Transverse colon (tissue), 3 donors: ENCODE data around the gene GPC6.

ENCODE experiments used
- CTCF ChIP-seq, 5 experiments: fragments of 200-600 bp in 3 of 5; fragments of 450-650 bp in 2 of 5; sonication (generic) in 3 of 5; IDR thresholded peaks; 1 replicate in 2 of 5; 2 replicates in 3 of 5; pipeline ENCODE4 v1.5.1; 2016 to 2017; ENCODE audit warnings: antibody characterized with exemption in 5 of 5, inconsistent platforms in 3 of 5, mild to moderate bottlenecking in 2 of 5, moderate library complexity in 1 of 5
- EP300 ChIP-seq: sonication (generic); formaldehyde crosslinking; IDR thresholded peaks from one replicate; pipeline ENCODE4 v1.6.1; 2017; ENCODE audit warnings: antibody characterized with exemption, low read depth
- POLR2A ChIP-seq: fragments of 450-650 bp; IDR thresholded peaks from one replicate; pipeline ENCODE4 v1.6.1; 2016; ENCODE audit warnings: antibody characterized with exemption, mild to moderate bottlenecking, moderate library complexity

DNA sequence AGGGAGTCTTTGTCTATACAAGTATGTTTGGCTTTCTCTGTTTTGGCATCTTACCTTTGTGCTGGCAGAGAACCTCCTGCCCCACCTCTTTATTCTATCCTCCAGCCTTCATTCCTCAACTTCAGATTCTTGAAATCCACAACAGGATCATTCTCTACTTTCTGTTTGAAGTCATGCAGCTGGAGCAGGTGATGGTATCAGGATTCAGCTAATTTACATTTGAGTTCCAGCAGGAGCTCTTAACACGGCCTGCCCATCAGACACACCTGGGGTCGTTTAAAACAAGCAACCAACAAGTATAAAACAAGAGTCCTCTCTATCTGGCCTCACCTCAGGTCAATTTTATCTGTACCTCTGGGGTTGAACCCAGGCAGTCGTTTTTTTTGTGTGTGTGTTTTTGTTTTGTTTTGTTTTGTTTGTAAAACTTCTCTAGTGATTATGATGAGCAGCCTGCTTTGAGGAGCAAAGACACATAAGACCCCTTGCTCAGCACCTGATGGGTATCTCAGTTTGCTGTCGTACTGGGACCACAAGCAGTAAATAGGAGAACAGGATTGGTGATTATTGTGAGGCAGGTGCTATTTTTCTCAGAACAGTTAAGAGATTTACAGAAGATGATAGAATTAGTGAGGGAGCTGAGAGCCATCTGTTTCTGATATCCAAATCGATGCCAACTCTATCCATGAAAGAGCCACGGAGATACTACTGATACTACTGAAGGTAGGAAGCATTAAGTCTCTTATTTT, 78.4 kb downstream of the GPC6 start:
- no peak for TF ChIP-seq POLR2A
- TF ChIP-seq CTCF (IDR thresholded peaks at IDR 0.05): no peak
- no peak for TF ChIP-seq EP300
